Activated T-helper 17 cell treated with anti-CD3 and anti-CD28 coated beads, Interleukin-2, amount 50 U/mL, for 72 hours (primary cell): ENCODE results near the gene CEACAM7. TPM values are rescaled to one million over a fixed set of nuclear protein-coding genes. Genes with fewer than 3 reads are reported as not detected.

Experiments
- ATAC-seq: fragments of 150-1000 bp; cut with Tn5 transposase; replicated peaks from 2 replicates; pipeline ENCODE4 v1.10.0; 2021; ENCODE audit warnings: mild to moderate bottlenecking, moderate library complexity
- H3K27ac Mint-ChIP-seq: one replicate; pipeline ENCODE4 v1.8.0; 2022; ENCODE audit warnings: mixed read lengths
- H3K27me3 Mint-ChIP-seq: one replicate; pipeline ENCODE4 v1.8.0; 2022; ENCODE audit warnings: mixed read lengths
- H3K36me3 Mint-ChIP-seq: one replicate; pipeline ENCODE4 v1.8.0; 2022; ENCODE audit warnings: low read depth, mild to moderate bottlenecking, mixed read lengths
- H3K4me1 Mint-ChIP-seq: one replicate; pipeline ENCODE4 v1.8.0; 2022; ENCODE audit warnings: mixed read lengths
- H3K4me3 Mint-ChIP-seq: one replicate; pipeline ENCODE4 v1.8.0; 2022; ENCODE audit warnings: mild to moderate bottlenecking, mixed read lengths
- H3K9me3 Mint-ChIP-seq: one replicate; pipeline ENCODE4 v1.8.0; 2022; ENCODE audit warnings: mixed read lengths
- total RNA-seq, 2 donors: library from RNA; stranded (reverse); gene quantifications; one replicate each; pipeline ENCODE4 v1.2.3, GENCODE V29; 2022

The CEACAM7 gene
- total RNA-seq, 2 donors from 2014 or later, result not detected

DNA sequence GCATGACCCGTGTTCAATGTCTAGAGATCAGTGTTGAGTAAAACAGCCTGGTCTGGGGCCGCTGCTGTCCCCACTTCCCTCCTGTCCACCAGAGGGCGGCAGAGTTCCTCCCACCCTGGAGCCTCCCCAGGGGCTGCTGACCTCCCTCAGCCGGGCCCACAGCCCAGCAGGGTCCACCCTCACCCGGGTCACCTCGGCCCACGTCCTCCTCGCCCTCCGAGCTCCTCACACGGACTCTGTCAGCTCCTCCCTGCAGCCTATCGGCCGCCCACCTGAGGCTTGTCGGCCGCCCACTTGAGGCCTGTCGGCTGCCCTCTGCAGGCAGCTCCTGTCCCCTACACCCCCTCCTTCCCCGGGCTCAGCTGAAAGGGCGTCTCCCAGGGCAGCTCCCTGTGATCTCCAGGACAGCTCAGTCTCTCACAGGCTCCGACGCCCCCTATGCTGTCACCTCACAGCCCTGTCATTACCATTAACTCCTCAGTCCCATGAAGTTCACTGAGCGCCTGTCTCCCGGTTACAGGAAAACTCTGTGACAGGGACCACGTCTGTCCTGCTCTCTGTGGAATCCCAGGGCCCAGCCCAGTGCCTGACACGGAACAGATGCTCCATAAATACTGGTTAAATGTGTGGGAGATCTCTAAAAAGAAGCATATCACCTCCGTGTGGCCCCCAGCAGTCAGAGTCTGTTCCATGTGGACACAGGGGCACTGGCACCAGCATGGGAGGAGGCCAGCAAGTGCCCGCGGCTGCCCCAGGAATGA, 18.9 kb upstream of the CEACAM7 start:
- H3K27me3 Mint-ChIP-seq, result peaks cover 30% of the 10 kb centered on the region
- no peaks in the 10 kb centered on the region for H3K36me3 Mint-ChIP-seq
- H3K4me3 Mint-ChIP-seq, result peak overlapping the region; percentile 46
- H3K4me1 Mint-ChIP-seq, result no peaks in the 10 kb centered on the region
- ATAC-seq, result peak; percentile 92
- H3K9me3 Mint-ChIP-seq, result no peaks in the 10 kb centered on the region
- H3K27ac Mint-ChIP-seq, result no peak overlapping the region

DNA sequence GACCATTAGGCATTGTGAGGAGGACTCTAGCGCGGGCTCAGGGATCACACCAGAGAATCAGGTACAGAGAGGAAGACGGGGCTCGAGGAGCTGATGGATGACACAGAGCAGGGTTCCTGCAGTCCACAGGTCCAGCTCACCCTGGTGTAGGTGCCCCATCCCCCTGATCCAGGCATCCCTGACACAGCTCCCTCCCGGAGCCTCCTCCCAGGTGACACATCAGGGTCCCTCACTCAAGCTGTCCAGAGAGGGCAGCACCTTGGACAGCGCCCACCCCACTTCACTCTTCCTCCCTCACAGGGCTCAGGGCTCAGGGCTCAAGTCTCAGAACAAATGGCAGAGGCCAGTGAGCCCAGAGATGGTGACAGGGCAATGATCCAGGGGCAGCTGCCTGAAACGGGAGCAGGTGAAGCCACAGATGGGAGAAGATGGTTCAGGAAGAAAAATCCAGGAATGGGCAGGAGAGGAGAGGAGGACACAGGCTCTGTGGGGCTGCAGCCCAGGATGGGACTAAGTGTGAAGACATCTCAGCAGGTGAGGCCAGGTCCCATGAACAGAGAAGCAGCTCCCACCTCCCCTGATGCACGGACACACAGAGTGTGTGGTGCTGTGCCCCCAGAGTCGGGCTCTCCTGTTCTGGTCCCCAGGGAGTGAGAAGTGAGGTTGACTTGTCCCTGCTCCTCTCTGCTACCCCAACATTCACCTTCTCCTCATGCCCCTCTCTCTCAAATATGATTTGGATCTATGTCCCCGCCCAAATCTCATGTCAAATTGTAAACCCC, 17.5 kb upstream of the CEACAM7 start:
- H3K36me3 Mint-ChIP-seq, result no peaks in the 10 kb centered on the region
- peaks cover 23% of the 10 kb centered on the region for H3K27me3 Mint-ChIP-seq
- no peak for ATAC-seq
- H3K27ac Mint-ChIP-seq, result no peak overlapping the region
- H3K9me3 Mint-ChIP-seq, result no peaks in the 10 kb centered on the region
- no peak overlapping the region for H3K4me3 Mint-ChIP-seq
- no peaks in the 10 kb centered on the region for H3K4me1 Mint-ChIP-seq

DNA sequence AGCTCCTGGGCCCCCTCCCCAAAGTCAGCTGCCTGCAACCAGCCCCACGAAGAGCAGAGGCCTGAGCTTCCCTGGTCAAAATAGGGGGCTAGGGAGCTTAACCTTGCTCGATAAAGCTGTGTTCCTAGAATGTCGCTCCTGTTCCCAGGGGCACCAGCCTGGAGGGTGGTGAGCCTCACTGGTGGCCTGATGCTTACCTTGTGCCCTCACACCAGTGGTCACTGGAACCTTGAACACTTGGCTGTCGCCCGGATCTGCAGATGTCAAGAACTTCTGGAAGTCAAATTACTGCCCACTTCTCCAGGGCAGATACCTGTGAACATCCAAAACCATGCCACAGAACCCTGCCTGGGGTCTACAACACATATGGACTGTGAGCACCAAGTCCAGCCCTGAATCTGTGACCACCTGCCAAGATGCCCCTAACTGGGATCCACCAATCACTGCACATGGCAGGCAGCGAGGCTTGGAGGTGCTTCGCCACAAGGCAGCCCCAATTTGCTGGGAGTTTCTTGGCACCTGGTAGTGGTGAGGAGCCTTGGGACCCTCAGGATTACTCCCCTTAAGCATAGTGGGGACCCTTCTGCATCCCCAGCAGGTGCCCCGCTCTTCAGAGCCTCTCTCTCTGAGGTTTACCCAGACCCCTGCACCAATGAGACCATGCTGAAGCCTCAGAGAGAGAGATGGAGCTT, 15.7 kb upstream of the CEACAM7 start:
- ATAC-seq, result no peak
- Mint-ChIP-seq H3K4me3 (no peak overlapping the region), H3K4me1 (no peaks in the 10 kb centered on the region), H3K27me3 (peaks cover 24% of the 10 kb centered on the region), H3K27ac (no peak overlapping the region), H3K9me3 (no peaks in the 10 kb centered on the region), H3K36me3 (no peaks in the 10 kb centered on the region)

DNA sequence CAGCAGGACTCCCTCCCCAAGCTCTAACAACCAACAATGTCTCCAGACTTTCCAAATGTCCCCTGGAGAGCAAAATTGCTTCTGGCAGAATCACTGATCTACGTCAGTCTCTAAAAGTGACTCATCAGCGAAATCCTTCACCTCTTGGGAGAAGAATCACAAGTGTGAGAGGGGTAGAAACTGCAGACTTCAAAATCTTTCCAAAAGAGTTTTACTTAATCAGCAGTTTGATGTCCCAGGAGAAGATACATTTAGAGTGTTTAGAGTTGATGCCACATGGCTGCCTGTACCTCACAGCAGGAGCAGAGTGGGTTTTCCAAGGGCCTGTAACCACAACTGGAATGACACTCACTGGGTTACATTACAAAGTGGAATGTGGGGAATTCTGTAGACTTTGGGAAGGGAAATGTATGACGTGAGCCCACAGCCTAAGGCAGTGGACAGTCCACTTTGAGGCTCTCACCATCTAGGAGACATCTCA, 14.1 kb upstream of the CEACAM7 start:
- Mint-ChIP-seq H3K4me1 (no peaks in the 10 kb centered on the region), H3K36me3 (no peaks in the 10 kb centered on the region), H3K27ac (no peak overlapping the region), H3K4me3 (no peak overlapping the region), H3K9me3 (no peaks in the 10 kb centered on the region), H3K27me3 (peaks cover 24% of the 10 kb centered on the region)
- no peak for ATAC-seq

DNA sequence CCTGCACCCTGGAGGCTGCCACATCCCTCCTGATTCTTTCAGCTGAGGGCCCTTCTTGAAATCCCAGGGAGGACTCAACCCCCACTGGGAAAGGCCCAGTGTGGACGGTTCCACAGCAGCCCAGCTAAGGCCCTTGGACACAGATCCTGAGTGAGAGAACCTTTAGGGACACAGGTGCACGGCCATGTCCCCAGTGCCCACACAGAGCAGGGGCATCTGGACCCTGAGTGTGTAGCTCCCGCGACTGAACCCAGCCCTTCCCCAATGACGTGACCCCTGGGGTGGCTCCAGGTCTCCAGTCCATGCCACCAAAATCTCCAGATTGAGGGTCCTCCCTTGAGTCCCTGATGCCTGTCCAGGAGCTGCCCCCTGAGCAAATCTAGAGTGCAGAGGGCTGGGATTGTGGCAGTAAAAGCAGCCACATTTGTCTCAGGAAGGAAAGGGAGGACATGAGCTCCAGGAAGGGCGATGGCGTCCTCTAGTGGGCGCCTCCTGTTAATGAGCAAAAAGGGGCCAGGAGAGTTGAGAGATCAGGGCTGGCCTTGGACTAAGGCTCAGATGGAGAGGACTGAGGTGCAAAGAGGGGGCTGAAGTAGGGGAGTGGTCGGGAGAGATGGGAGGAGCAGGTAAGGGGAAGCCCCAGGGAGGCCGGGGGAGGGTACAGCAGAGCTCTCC, 13.5 kb upstream of the CEACAM7 start:
- H3K9me3 Mint-ChIP-seq, result no peaks in the 10 kb centered on the region
- H3K4me3 Mint-ChIP-seq, result no peak overlapping the region
- H3K27me3 Mint-ChIP-seq, result peaks cover 21% of the 10 kb centered on the region
- no peaks in the 10 kb centered on the region for H3K4me1 Mint-ChIP-seq
- H3K27ac Mint-ChIP-seq, result no peak overlapping the region
- no peaks in the 10 kb centered on the region for H3K36me3 Mint-ChIP-seq
- ATAC-seq, result no peak

DNA sequence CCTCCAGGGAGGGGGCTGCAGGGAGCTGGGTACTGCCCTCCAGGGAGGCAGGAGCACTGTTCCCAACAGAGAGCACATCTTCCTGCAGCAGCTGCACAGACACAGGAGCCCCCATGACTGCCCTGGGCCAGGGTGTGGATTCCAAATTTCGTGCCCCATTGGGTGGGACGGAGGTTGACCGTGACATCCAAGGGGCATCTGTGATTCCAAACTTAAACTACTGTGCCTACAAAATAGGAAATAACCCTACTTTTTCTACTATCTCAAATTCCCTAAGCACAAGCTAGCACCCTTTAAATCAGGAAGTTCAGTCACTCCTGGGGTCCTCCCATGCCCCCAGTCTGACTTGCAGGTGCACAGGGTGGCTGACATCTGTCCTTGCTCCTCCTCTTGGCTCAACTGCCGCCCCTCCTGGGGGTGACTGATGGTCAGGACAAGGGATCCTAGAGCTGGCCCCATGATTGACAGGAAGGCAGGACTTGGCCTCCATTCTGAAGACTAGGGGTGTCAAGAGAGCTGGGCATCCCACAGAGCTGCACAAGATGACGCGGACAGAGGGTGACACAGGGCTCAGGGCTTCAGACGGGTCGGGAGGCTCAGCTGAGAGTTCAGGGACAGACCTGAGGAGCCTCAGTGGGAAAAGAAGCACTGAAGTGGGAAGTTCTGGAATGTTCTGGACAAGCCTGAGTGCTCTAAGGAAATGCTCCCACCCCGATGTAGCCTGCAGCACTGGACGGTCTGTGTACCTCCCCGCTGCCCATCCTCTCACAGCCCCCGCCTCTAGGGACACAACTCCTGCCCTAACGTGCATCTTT, 12.5 kb upstream of the CEACAM7 start:
- Mint-ChIP-seq H3K36me3 (no peaks in the 10 kb centered on the region), H3K27ac (no peak overlapping the region), H3K4me1 (no peaks in the 10 kb centered on the region), H3K27me3 (peaks cover 21% of the 10 kb centered on the region), H3K9me3 (no peaks in the 10 kb centered on the region), H3K4me3 (no peak overlapping the region)
- no peak for ATAC-seq

DNA sequence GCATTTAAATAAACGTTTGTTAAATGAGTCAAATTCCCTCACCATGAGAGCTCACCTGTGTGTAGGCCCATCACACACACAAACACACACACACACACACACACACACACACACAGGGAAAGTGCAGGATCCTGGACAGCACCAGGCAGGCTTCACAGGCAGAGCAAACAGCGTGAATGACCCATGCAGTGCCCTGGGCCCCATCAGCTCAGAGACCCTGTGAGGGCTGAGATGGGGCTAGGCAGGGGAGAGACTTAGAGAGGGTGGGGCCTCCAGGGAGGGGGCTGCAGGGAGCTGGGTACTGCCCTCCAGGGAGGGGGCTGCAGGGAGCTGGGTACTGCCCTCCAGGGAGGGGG, 11.9 kb upstream of the CEACAM7 start:
- ATAC-seq, result no peak
- Mint-ChIP-seq H3K27me3 (peaks cover 21% of the 10 kb centered on the region), H3K9me3 (no peaks in the 10 kb centered on the region), H3K27ac (no peak overlapping the region), H3K4me1 (no peaks in the 10 kb centered on the region), H3K4me3 (no peak overlapping the region), H3K36me3 (no peaks in the 10 kb centered on the region)

DNA sequence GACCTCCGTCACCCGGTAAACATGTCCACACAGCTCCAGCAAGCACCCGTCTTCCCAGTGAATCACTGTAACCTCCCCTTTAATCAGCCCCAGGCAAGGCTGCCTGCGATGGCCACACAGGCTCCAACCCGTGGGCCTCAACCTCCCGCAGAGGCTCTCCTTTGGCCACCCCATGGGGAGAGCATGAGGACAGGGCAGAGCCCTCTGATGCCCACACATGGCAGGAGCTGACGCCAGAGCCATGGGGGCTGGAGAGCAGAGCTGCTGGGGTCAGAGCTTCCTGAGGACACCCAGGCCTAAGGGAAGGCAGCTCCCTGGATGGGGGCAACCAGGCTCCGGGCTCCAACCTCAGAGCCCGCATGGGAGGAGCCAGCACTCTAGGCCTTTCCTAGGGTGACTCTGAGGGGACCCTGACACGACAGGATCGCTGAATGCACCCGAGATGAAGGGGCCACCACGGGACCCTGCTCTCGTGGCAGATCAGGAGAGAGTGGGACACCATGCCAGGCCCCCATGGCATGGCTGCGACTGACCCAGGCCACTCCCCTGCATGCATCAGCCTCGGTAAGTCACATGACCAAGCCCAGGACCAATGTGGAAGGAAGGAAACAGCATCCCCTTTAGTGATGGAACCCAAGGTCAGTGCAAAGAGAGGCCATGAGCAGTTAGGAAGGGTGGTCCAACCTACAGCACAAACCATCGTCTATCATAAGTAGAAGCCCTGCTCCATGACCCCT, 11.3 kb upstream of the CEACAM7 start:
- no peak for ATAC-seq
- no peaks in the 10 kb centered on the region for H3K9me3 Mint-ChIP-seq
- H3K27me3 Mint-ChIP-seq, result peaks cover 17% of the 10 kb centered on the region
- H3K4me1 Mint-ChIP-seq, result no peaks in the 10 kb centered on the region
- no peak overlapping the region for H3K27ac Mint-ChIP-seq
- H3K36me3 Mint-ChIP-seq, result no peaks in the 10 kb centered on the region
- no peak overlapping the region for H3K4me3 Mint-ChIP-seq

DNA sequence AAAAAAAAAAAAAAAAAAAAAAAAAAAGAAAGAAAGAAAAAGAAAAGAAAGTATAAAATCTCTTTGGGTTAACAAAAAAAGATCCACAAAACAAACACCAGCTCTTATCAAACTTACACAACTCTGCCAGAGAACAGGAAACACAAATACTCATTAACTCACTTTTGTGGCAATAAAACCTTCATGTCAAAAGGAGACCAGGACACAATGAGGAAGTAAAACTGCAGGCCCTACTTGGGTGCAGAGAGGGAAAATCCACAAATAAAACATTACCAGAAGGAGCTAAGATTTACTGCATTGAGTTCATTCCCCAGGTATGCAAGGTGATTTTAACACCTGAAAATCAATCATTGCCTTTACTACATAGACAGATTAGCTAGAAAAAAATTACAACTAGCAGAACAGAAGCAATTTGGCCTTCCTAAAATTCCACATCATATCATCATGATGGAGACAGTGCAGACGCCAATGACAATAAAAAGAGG, 10.7 kb upstream of the CEACAM7 start:
- no peaks in the 10 kb centered on the region for H3K36me3 Mint-ChIP-seq
- H3K27ac Mint-ChIP-seq, result no peak overlapping the region
- no peak overlapping the region for H3K4me3 Mint-ChIP-seq
- no peak for ATAC-seq
- H3K27me3 Mint-ChIP-seq, result peaks cover 14% of the 10 kb centered on the region
- no peaks in the 10 kb centered on the region for H3K9me3 Mint-ChIP-seq
- H3K4me1 Mint-ChIP-seq, result no peaks in the 10 kb centered on the region

DNA sequence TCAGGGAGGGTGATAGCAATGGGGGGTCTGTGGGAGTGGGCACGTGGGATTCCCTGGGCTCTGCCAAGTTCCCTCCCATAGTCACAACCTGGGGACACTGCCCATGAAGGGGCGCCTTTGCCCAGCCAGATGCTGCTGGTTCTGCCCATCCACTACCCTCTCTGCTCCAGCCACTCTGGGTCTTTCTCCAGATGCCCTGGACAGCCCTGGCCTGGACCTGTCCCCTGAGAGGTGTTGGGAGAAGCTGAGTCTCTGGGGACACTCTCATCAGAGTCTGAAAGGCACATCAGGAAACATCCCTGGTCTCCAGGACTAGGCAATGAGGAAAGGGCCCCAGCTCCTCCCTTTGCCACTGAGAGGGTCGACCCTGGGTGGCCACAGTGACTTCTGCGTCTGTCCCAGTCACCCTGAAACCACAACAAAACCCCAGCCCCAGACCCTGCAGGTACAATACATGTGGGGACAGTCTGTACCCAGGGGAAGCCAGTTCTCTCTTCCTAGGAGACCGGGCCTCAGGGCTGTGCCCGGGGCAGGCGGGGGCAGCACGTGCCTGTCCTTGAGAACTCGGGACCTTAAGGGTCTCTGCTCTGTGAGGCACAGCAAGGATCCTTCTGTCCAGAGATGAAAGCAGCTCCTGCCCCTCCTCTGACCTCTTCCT, 9.3 kb upstream of the CEACAM7 start:
- no peaks in the 10 kb centered on the region for H3K36me3 Mint-ChIP-seq
- H3K27ac Mint-ChIP-seq, result no peak overlapping the region
- H3K4me3 Mint-ChIP-seq, result no peak overlapping the region
- no peaks in the 10 kb centered on the region for H3K9me3 Mint-ChIP-seq
- no peaks in the 10 kb centered on the region for H3K4me1 Mint-ChIP-seq
- no peak for ATAC-seq
- H3K27me3 Mint-ChIP-seq, result peaks cover 25% of the 10 kb centered on the region

DNA sequence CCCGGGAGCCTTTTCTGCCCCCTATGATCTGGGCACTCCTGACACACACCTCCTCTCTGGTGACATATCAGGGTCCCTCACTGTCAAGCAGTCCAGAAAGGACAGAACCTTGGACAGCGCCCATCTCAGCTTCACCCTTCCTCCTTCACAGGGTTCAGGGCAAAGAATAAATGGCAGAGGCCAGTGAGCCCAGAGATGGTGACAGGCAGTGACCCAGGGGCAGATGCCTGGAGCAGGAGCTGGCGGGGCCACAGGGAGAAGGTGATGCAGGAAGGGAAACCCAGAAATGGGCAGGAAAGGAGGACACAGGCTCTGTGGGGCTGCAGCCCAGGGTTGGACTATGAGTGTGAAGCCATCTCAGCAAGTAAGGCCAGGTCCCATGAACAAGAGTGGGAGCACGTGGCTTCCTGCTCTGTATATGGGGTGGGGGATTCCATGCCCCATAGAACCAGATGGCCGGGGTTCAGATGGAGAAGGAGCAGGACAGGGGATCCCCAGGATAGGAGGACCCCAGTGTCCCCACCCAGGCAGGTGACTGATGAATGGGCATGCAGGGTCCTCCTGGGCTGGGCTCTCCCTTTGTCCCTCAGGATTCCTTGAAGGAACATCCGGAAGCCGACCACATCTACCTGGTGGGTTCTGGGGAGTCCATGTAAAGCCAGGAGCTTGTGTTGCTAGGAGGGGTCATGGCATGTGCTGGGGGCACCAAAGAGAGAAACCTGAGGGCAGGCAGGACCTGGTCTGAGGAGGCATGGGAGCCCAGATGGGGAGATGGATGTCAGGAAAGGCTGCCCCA, 8.5 kb upstream of the CEACAM7 start:
- H3K4me3 Mint-ChIP-seq, result no peak overlapping the region
- no peaks in the 10 kb centered on the region for H3K4me1 Mint-ChIP-seq
- peaks cover 32% of the 10 kb centered on the region for H3K27me3 Mint-ChIP-seq
- no peaks in the 10 kb centered on the region for H3K36me3 Mint-ChIP-seq
- no peak for ATAC-seq
- H3K9me3 Mint-ChIP-seq, result no peaks in the 10 kb centered on the region
- no peak overlapping the region for H3K27ac Mint-ChIP-seq

DNA sequence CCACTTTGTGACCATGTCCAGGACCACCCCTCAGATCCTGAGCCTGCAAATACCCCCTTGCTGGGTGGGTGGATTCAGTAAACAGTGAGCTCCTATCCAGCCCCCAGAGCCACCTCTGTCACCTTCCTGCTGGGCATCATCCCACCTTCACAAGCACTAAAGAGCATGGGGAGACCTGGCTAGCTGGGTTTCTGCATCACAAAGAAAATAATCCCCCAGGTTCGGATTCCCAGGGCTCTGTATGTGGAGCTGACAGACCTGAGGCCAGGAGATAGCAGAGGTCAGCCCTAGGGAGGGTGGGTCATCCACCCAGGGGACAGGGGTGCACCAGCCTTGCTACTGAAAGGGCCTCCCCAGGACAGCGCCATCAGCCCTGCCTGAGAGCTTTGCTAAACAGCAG, 7.7 kb upstream of the CEACAM7 start:
- Mint-ChIP-seq H3K9me3 (no peaks in the 10 kb centered on the region), H3K27ac (no peak overlapping the region), H3K36me3 (no peaks in the 10 kb centered on the region), H3K4me3 (no peak overlapping the region), H3K27me3 (peaks cover 40% of the 10 kb centered on the region), H3K4me1 (peaks cover 6% of the 10 kb centered on the region)
- ATAC-seq, result no peak
